GM12892 (cell line): Measurements from ENCODE around the gene LRRC45.

ENCODE experiments used
- DNase-seq: peaks from one replicate; pipeline ENCODE4 v3.0.0; 2011; ENCODE audit not compliant: insufficient read length
- FAIRE-seq: peaks from 2 replicates; lab custom pipeline; 2011; peaks lifted over from hg19 to GRCh38; lab: Jason Lieb, UNC
- POLR2A ChIP-seq: IDR thresholded peaks from 2 replicates; pipeline ENCODE4 v1.6.1; 2011; ENCODE audit warnings: low read depth, low read length, control low read depth
- POLR2AphosphoS5 ChIP-seq: IDR thresholded peaks from 2 replicates; pipeline ENCODE4 v1.6.1; 2011; ENCODE audit warnings: low read depth, low read length, control low read depth
- TAF1 ChIP-seq: IDR thresholded peaks from 2 replicates; pipeline ENCODE4 v1.6.1; 2011; ENCODE audit warnings: low read depth, mild to moderate bottlenecking, control low read depth, low read length, borderline replicate concordance

LRRC45 gene

GRCh38 chr17:82055965-82056728 lies 33.0 kb downstream of the LRRC45 start:
- TF ChIP-seq POLR2A (peak; percentile 45; the same call in 1 of the 2 replicates), TAF1 (no peak)
- FAIRE-seq (no peak), DNase-seq (no peak)

GRCh38 chr17:82056729-82057621 lies 33.9 kb downstream of the LRRC45 start:
- TF ChIP-seq POLR2A (no peak), POLR2AphosphoS5 (peak; percentile 26; the same call in 1 of the 2 replicates), TAF1 (no peak)
- no peak for FAIRE-seq
- no peak for DNase-seq

- no peak for DNase-seq
- no peak for TF ChIP-seq POLR2A
- no peak for TF ChIP-seq POLR2AphosphoS5
- no peak for TF ChIP-seq TAF1
- no peak for FAIRE-seq
Measured at GRCh38 chr17:82058230-82058854, 35.2 kb downstream of the LRRC45 start.

GRCh38 chr17:82058855-82059249 lies 35.7 kb downstream of the LRRC45 start:
- TF ChIP-seq POLR2A = peak; percentile 17; the same call in 1 of the 2 replicates
- TF ChIP-seq POLR2AphosphoS5 = no peak
- FAIRE-seq (no peak), DNase-seq (no peak)

- TF ChIP-seq POLR2A (0 out of 2 replicates have a peak, but pooled peaks have one; percentile 12), POLR2AphosphoS5 (no peak; the same call in 1 of the 2 replicates), TAF1 (no peak)
- DNase-seq (no peak), FAIRE-seq (no peak)
Measured at GRCh38 chr17:82059272-82060000, 36.3 kb downstream of the LRRC45 start.

- DNase-seq (no peak), FAIRE-seq (no peak)
- no peak for TF ChIP-seq POLR2A
- no peak for TF ChIP-seq POLR2AphosphoS5
- no peak for TF ChIP-seq TAF1
Measured at GRCh38 chr17:82060001-82060380, 36.9 kb downstream of the LRRC45 start.

GRCh38 chr17:82060614-82061013 lies 37.5 kb downstream of the LRRC45 start:
- DNase-seq (no peak), FAIRE-seq (no peak)
- no peak for TF ChIP-seq POLR2AphosphoS5
- TF ChIP-seq TAF1 = no peak
- TF ChIP-seq POLR2A = no peak; the same call in 1 of the 2 replicates

GRCh38 chr17:82061047-82061925 lies 38.2 kb downstream of the LRRC45 start:
- FAIRE-seq = no peak
- DNase-seq = no peak
- TF ChIP-seq POLR2A (peak; percentile 13; the same call in 1 of the 2 replicates), TAF1 (no peak)

GRCh38 chr17:82062076-82062983 lies 39.2 kb downstream of the LRRC45 start:
- FAIRE-seq (no peak), DNase-seq (no peak)
- TF ChIP-seq TAF1 (no peak), POLR2A (0 out of 2 replicates have a peak, but pooled peaks have one; percentile 21)

GRCh38 chr17:82062984-82063368 lies 39.9 kb downstream of the LRRC45 start:
- DNase-seq (no peak), FAIRE-seq (no peak)
- TF ChIP-seq TAF1 = no peak
- TF ChIP-seq POLR2A = no peak
- TF ChIP-seq POLR2AphosphoS5 = no peak
